Natural killer cell (primary cell): ENCODE results near the gene NFIB. TPM values are rescaled to one million over a fixed set of nuclear protein-coding genes. Genes with fewer than 3 reads are reported as not detected.

Experiments used
- ATAC-seq, 3 donors: fragments of 150-1000 bp in 2 of 3; fragments of 200-7000 bp in 1 of 3; cut with Tn5 transposase; 1 replicate in 1 of 3; 2 replicates in 2 of 3; pipeline ENCODE4 v1.10.0; 2021; ENCODE audit warnings: mild to moderate bottlenecking in 2 of 3, moderate library complexity in 2 of 3
- DNase-seq, 2 donors: peaks; one replicate each; pipeline versions ENCODE4 v3.0.0 to v3.0.0-alpha.2; 2013 to 2021; ENCODE audit warnings: mixed read lengths in 1 of 2
- H3K27ac ChIP-seq: one replicate; pipeline ENCODE4 v1.5.1; 2013; ENCODE audit warnings: mild to moderate bottlenecking, low read length
- H3K27me3 ChIP-seq: one replicate; pipeline ENCODE4 v1.6.1; 2013; ENCODE audit warnings: low read length; ENCODE audit not compliant: control insufficient read depth, insufficient read depth
- H3K36me3 ChIP-seq: one replicate; pipeline ENCODE4 v1.6.1; 2013; ENCODE audit warnings: low read length; ENCODE audit not compliant: control insufficient read depth, insufficient read depth
- H3K4me1 ChIP-seq: one replicate; pipeline ENCODE4 v1.6.1; 2013; ENCODE audit warnings: low read length; ENCODE audit not compliant: control insufficient read depth, insufficient read depth
- H3K4me3 ChIP-seq: one replicate; pipeline ENCODE4 v1.5.1; 2013; ENCODE audit warnings: low read length
- H3K9me3 ChIP-seq: one replicate; pipeline ENCODE4 v1.6.1; 2013; ENCODE audit warnings: low read length; ENCODE audit not compliant: control insufficient read depth, insufficient read depth
- H3K27ac Mint-ChIP-seq, 2 donors: one replicate each; pipeline ENCODE4 v1.8.0; 2022; ENCODE audit warnings: mild to moderate bottlenecking in 2 of 2, mixed read lengths in 2 of 2, moderate library complexity in 1 of 2
- H3K27me3 Mint-ChIP-seq, 2 donors: one replicate each; pipeline ENCODE4 v1.8.0; 2022; ENCODE audit warnings: low read depth in 2 of 2, mixed read lengths in 2 of 2
- H3K36me3 Mint-ChIP-seq: one replicate; pipeline ENCODE4 v1.8.0; 2022; ENCODE audit warnings: mixed read lengths
- H3K4me1 Mint-ChIP-seq, 2 donors: one replicate each; pipeline ENCODE4 v1.8.0; 2022; ENCODE audit warnings: mixed read lengths in 2 of 2
- H3K4me3 Mint-ChIP-seq: one replicate; pipeline ENCODE4 v1.8.0; 2022; ENCODE audit warnings: mild to moderate bottlenecking, moderate library complexity, mixed read lengths
- H3K9me3 Mint-ChIP-seq, 2 donors: one replicate each; pipeline ENCODE4 v1.8.0; 2022; ENCODE audit warnings: mixed read lengths in 2 of 2
- WGBS: methylation state at CpG from one replicate; pipeline ENCODE4 v1.1.7; 2013; ENCODE audit warnings: missing lambda C conversion rate; ENCODE audit not compliant: insufficient coverage; 5-methylcytosine and 5-hydroxymethylcytosine counted together
- intact Hi-C: fragments of 100-400 bp; cut with micrococcal nuclease; formaldehyde crosslinking; loops from one replicate; pipeline ENCODE4 v1.14.2; 2022
- total RNA-seq, 4 donors: library from RNA; stranded (reverse); fragments of 120-200 nt in 1 of 4; gene quantifications; one replicate each; pipeline versions ENCODE4 v1.2.3 to v1.2.4, GENCODE V29; 2013 to 2022
- TF ChIP-seq, protein P1 (sequence below): fragments of 200-600 bp; IDR thresholded peaks from one replicate; pipeline ENCODE4 v1.8.0; 2022; ENCODE audit warnings: antibody characterized with exemption

NFIB gene
- total RNA-seq, 3 donors from 2014 or later (not counting 1 experiment from before 2014, with no cell fraction given) = 0.20 to 0.21 TPM; not detected in 1

DNA sequence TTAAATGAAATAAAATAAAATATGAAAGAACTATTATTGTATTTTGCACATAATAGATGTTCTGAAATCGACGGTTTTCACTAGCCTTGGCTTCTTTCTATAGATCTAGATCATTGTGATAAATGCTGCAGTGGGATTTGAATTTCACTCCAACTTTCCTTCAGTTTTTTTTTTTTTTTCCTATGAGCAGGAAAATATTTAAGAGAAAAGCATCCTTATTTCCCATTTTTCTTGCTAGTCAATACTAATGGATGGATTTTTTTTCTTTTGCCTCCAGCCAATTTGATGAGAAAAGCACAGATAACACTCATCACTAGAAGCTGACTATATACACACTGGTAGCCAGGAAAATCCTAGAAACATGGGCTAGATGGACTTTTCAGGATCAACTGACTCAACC lies 249.0 kb downstream of the NFIB start:
- TF ChIP-seq, protein P1, sequence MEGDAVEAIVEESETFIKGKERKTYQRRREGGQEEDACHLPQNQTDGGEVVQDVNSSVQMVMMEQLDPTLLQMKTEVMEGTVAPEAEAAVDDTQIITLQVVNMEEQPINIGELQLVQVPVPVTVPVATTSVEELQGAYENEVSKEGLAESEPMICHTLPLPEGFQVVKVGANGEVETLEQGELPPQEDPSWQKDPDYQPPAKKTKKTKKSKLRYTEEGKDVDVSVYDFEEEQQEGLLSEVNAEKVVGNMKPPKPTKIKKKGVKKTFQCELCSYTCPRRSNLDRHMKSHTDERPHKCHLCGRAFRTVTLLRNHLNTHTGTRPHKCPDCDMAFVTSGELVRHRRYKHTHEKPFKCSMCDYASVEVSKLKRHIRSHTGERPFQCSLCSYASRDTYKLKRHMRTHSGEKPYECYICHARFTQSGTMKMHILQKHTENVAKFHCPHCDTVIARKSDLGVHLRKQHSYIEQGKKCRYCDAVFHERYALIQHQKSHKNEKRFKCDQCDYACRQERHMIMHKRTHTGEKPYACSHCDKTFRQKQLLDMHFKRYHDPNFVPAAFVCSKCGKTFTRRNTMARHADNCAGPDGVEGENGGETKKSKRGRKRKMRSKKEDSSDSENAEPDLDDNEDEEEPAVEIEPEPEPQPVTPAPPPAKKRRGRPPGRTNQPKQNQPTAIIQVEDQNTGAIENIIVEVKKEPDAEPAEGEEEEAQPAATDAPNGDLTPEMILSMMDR = no peak
- DNase-seq = no peak
- Histone ChIP-seq H3K36me3 (no peaks in the 10 kb centered on the region), H3K4me3 (no peak overlapping the region), H3K4me1 (no peaks in the 10 kb centered on the region), H3K27me3 (no peaks in the 10 kb centered on the region), H3K27ac (no peak overlapping the region), H3K9me3 (no peaks in the 10 kb centered on the region)
- Mint-ChIP-seq H3K4me3 (no peak overlapping the region), H3K9me3 (peaks cover 4 to 6% of the 10 kb centered on the region in 2 donors), H3K27ac (no peak overlapping the region), H3K4me1 (no peaks in the 10 kb centered on the region), H3K27me3 (no peaks in the 10 kb centered on the region), H3K36me3 (no peaks in the 10 kb centered on the region)
- intact Hi-C loops = no loop called here
- ATAC-seq = no peak
- no CpG with 5 or more reads among the region's 2 CpGs for WGBS

GRCh38 chr9:14063756-14064155 lies 250.2 kb downstream of the NFIB start:
- Histone ChIP-seq H3K27me3 (no peaks in the 10 kb centered on the region), H3K36me3 (no peaks in the 10 kb centered on the region), H3K4me1 (no peaks in the 10 kb centered on the region), H3K9me3 (no peaks in the 10 kb centered on the region), H3K4me3 (no peak overlapping the region), H3K27ac (no peak overlapping the region)
- Mint-ChIP-seq H3K27me3 (no peaks in the 10 kb centered on the region), H3K9me3 (peaks cover 2% of the 10 kb centered on the region in 2 donors), H3K36me3 (no peaks in the 10 kb centered on the region), H3K27ac (no peak overlapping the region), H3K4me3 (no peak overlapping the region), H3K4me1 (no peaks in the 10 kb centered on the region)
- intact Hi-C loops = no loop called here
- TF ChIP-seq, protein P1 = no peak
- DNase-seq (no peak), ATAC-seq (no peak)
- 89% methylated on average over 1 of the region's 1 CpG for WGBS

DNA sequence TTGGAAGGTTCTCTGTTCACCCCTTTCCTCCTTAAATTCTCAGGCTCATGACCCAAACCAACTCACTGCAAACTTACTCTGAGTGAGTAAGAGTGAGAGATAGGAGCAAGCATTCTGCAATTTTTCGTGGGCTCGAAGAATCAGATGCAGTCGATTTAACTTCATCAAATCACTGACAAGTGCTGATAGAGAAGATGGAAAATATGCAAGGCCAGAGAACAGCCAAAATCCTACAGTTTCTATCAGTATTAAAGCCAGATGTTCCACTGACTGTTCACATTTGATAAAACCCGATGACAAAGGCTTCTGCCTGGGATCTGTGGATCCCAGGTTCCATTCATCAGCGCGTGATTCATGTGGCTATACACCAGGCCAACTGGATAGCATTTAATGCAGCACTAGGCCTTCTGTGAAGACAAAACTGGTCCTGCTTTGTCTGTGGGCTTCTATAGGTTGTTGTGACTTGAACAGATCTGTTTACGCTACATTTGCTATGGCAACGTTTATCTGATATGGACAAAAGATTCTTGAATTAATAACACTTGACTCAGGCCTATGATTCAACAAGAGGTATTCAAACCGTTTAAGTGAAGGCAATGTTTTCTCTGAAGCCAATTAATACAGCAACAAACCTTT lies 251.2 kb downstream of the NFIB start:
- Mint-ChIP-seq H3K27ac (no peak overlapping the region), H3K4me3 (no peak overlapping the region), H3K27me3 (no peaks in the 10 kb centered on the region), H3K4me1 (no peaks in the 10 kb centered on the region), H3K36me3 (no peaks in the 10 kb centered on the region), H3K9me3 (peaks cover 2% of the 10 kb centered on the region in 2 donors)
- DNase-seq = no peak
- TF ChIP-seq, protein P1 = no peak
- Histone ChIP-seq H3K9me3 (peaks cover 2% of the 10 kb centered on the region), H3K4me1 (no peaks in the 10 kb centered on the region), H3K4me3 (no peak overlapping the region), H3K36me3 (no peaks in the 10 kb centered on the region), H3K27ac (no peak overlapping the region), H3K27me3 (no peaks in the 10 kb centered on the region)
- no peak for ATAC-seq
- WGBS = 84% methylated on average over 9 of the region's 9 CpGs
- intact Hi-C loops = no loop called here
